ENCODE results near the gene SHH.

- TF ChIP-seq CTCF (conservative IDR thresholded peaks at IDR 0.05 in 1 of 2, IDR thresholded peaks at IDR 0.05 in 1 of 2; ENCODE audit: low read depth in 1 of 2, low read length in 2 of 2), result no peak
- TF ChIP-seq EZH2 (IDR thresholded peaks at IDR 0.05; ENCODE audit: low read length, missing control alignments), result no peak
These were observed 7.8 kb downstream of the SHH start for GRCh38 chr7:155804431-155804831.
